ENCODE data around the gene RPS25.
"Not testable (repeated sequence)": the region's sequence is repeated elsewhere in the genome, so short reads cannot be mapped to it uniquely, and the experiment has no call there.

RPS25 gene

DNA sequence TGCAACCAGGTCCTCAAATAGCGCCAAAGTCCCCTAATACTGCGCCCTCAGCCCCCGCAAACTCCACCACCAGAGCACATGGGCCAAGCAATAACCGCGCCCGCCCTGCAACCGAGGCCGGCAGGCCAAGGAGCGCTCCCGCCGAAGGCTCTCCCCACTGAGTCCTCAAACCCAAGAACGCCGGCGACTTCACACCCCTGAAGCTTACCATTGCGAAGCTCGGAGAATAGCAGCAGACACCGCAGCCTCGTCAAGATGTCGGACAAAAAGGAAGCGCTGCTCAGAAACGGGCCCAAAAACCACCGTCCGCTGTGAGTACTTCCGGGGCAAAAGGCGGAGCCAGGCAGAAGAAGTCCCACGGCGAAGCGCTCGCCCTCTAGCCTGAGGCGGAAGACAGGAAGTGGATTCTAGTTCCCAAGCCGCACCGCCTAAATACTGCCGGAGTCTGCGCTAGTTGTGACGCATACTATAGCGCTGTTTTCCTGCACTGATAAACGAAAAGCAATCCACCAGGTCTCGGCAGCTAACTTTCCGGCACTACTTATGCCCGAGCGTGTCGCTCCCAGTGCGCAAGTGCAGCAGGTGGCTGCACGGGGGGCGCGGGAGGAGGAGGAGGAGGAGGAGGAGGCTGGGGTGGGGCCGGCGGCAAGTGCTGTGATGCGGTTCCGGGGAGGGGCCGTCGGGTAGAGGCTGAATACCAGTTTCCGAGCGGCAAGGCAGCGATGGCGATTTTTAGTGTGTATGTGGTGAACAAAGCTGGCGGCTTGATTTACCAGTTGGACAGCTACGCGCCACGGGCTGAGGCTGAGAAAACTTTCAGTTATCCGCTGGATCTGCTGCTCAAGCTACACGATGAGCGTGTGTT, at the start of gene RPS25, which contains the start of gene TRAPPC4:
Gene RPS25 (minus strand): TSS at position 270 of the 865 bp plus-strand sequence. CDS start 59 bp downstream, at position 211.
Gene TRAPPC4 (plus strand): TSS at position 693 of the 865 bp plus-strand sequence. CDS start 30 bp downstream, at position 723.
- peak; percentile 92 for DNase-seq (ENCODE audit: low spot score)

DNA sequence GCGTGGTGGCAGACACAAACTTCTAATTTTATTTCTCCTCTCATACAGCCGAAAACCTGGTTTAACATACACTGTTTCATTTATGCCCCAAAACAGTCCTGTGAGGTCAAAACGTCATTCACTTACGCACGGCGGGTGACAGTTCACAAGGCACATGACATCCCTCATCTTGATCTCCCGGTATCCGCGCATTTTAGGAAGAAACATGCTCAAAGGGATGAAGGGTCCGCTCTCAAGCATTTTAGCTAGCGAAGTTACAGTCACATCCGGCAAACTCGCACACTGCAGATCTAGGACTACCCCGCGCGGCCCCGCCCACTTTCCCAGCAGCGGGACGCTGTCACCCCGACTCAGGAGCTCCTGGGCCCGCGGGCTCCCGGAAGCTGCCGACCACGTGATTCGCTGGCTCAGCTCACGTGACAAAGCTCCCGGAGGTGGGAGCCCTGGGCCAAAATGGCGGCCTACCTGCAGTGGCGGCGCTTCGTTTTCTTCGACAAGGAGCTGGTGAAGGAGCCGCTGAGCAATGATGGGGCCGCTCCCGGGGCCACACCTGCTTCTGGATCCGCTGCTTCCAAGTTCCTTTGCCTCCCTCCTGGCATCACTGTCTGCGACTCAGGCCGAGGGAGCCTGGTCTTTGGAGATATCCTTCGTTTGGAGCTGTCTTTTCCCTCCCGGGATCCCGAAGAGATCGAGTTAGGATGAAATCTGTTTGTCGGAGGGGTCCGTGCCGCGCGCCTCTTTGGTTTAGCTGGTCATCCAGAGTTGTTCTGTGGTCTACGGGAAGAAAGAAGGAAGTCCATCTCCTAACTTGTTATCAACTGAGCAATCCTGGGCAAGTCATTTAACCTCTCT, 49.5 kb upstream of the RPS25 start, which contains the start of gene VPS11:
Gene VPS11 (plus strand): TSS at position 448 of the 852 bp plus-strand sequence. CDS start 6 bp downstream, at position 454.
- peak; percentile 98 for DNase-seq (ENCODE audit: low spot score)

DNA sequence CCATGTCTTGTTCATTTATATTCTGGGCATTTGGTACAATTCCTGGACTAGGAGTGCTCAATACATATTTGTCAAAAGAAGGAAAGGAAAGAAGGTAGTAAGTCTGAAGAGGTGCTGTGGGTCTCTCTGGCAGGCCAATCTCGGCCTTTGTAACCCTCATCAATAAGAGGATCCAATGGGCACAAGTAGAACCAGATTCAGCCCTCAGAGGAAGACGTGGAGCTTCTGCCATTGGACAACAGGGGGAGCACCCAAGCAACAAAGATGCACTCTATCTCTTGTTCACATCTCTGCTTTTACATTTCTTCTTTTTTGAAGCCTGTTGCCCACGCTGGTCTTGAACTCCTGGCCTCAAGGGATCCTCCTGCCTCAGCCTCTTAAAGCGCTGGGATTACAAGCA, 47.2 kb upstream of the RPS25 start:
- DNase-seq (ENCODE audit: low spot score), result peak; percentile 50

DNA sequence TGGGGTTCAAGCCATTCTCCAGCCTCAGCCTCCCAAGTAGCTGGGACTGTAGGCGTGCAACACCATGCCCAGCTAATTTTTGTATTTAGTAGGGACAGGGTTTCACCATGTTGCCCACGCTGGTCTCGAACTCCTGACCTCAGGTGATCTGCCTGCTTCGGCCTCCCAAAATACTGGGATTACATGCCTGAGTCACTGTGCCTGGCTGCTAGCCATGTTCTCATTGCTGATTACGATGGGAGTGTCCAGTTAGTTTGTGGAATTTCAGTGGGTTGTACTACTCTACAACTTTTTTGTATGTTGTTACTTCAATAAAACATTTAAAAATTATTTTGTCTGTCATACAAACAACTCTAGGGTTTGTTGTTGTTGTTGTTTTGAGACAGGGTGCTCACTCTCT, 44.6 kb upstream of the RPS25 start:
- no peak for DNase-seq (ENCODE audit: low spot score)

DNA sequence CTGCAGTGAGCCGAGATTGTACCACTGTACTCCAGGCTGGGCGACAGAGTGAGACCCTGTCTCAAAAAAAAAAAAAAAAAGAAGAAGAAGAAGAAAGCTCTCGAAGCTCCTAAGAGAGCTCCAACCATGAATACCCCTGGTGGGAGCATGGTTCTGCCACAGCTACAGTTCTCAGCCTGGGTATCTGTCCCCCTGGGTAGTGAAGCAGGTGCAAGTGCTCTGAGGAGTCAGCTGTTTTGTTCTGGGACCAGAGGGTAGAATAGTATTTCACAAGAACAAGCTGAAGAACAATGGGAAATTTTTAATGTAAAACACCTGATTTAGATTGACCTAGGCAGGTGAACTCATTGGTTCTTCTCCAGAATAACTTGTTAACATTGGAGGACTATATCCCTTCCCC, 43.1 kb upstream of the RPS25 start:
- no peak for DNase-seq (ENCODE audit: low spot score)

DNA sequence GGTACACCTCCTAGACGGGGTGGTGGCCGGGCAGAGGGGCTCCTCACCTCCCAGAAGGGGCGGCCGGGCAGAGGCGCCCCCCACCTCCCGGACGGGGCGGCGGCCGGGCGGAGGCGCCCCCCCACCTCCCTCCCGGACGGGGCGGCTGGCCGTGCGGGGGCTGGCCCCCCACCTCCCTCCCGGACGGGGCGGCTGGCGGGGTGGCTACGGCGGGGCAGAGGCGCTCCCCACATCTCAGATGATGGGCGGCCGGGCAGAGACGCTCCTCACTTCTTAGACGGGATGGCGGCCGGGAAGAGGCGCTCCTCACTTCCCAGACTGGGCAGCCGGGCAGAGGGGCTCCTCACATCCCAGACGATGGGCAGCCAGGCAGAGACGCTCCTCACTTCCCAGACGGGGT, 41.0 kb upstream of the RPS25 start:
- not testable (repeated sequence) for DNase-seq (ENCODE audit: low spot score)

DNA sequence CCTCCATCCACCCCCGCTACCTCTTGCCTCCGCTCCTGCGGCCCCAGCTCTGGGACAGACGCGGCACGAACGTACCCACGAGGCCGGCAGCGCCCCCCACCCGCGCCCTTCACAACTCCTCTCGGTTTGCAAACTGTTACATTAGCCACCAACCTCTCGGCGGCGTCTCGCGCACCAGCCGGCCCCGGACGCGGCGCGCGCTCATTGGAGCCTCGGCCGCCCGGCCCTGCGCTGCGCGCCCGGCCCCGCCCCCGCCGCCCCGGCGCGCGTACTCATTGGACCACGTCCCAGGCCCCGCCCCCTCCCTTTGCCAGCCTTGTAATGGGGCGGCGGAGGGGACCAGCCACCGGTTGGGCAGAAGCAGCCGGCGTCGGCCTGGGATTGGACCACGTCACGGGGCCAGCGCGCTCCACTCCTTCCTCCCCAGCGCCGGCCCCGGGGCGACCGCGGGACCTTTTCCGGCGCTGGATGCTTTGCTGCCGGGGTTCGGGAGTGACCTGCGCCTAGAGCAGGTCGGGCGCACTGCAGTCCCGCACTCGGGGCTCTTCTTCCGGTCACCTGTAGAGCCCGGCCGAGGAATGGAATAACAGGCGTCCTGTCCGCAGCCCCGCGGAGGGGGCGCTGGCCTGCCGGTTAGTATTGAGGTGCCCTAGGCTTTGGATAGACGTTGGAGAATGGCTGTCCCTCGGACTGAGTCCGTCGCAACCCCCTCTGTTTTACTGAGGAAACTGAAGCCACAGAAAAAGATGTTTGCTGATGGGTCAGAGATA, 39.0 kb upstream of the RPS25 start, which contains the start of gene HYOU1:
Gene HYOU1 (minus strand): TSS at position 206 of the 770 bp plus-strand sequence. CDS start 1,045 bp downstream, outside the sequence.
- peak; percentile 97 for DNase-seq (ENCODE audit: low spot score)

DNA sequence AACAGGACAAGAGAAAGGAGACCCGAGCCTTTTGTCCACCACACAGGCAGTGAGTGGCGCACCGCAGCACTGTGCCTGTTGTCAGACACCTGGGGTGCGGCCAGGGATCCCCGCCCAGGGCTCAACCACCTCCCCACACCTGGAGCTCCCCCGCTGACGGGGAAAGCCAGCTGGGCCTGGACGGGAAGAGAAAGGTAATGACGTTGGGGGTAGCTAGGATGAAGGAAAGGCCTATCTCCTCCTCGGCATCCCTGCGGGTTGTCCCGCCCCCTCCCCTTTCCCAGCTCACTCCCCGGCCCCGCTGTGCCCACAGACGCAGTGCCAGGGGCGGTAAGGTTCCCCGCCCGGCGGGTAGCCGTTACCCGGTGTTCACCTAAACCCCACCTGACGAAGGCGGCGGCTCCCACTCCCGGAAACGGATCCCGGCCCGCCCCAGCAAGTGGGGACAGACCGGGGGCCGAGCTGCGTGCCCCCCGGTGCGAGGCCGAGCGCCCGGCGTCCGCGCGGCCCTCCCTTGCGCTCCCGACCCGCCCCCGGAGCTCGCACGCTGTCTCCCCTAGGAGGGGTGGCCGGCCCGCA, 38.4 kb upstream of the RPS25 start:
- DNase-seq (ENCODE audit: low spot score), result no peak

DNA sequence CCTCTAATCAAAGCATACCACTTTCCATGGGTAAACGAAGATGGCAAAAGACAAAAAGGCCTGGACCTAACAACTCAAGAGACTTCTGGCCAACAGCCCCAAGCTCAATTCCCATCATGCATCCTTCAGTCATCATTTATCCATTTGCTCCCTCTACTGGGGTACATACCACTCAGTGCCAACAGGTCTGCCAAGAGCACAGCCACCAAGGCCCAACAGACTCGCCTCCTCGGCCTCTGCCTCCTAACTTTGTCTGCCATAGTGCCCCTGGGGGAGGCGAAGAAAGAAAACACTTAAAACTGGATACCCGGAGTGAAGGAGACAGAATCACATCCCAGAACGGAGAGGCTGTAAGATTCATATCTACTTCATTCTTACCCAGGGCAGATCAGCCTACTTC, 37.8 kb upstream of the RPS25 start:
- DNase-seq (ENCODE audit: low spot score), result peak; percentile 57

DNA sequence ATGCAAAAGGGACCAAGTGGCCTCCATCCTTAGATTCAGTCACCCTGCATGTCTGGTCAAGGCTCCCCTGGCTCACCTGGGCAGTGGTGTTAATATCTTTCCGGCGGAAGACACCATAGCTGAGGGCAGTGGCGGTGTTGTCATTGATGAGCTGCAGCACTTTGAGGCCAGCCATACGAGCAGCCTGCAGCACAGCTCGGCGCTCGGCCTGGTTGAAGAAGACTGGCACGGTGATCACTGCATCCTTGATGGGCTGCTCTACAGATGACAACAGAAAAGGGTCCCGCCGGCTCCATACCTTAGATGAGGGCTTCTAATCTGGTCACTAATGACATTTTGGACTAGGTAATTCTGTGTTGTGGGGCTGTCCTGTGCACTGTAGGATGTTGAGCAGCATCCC, 36.3 kb upstream of the RPS25 start:
- DNase-seq (ENCODE audit: low spot score), result no peak

DNA sequence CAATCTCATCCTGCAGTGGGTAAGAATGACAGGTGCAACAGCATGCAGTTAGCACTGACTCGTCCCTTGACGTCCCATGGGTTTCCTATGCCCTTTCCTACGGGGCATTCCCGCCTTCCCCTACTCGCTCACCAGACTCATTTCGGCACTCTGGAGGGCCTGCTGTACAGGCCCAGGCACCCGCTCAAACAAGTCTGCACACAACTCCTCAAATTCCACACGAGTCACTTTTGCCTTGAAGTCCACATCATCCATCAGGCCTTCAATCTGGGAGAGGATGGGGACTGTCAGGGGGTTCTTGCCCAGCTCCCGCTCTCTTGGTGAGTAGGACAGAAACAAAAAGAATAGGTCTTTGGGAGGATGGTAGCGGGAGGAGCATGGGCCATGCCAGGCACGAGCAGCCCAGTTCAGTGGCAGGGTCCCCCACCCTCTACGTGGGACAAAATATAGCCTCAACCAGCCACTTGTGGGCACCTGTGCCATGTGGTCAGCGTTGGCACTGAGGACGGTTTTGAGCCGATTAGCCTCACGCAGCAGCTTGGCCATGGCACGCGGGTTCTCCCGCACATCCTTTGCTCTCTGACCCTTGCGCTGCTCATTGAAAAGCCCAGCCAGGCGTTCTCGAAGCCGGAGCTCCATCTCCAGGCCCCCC, 34.1 kb upstream of the RPS25 start:
- DNase-seq (ENCODE audit: low spot score), result no peak

DNA sequence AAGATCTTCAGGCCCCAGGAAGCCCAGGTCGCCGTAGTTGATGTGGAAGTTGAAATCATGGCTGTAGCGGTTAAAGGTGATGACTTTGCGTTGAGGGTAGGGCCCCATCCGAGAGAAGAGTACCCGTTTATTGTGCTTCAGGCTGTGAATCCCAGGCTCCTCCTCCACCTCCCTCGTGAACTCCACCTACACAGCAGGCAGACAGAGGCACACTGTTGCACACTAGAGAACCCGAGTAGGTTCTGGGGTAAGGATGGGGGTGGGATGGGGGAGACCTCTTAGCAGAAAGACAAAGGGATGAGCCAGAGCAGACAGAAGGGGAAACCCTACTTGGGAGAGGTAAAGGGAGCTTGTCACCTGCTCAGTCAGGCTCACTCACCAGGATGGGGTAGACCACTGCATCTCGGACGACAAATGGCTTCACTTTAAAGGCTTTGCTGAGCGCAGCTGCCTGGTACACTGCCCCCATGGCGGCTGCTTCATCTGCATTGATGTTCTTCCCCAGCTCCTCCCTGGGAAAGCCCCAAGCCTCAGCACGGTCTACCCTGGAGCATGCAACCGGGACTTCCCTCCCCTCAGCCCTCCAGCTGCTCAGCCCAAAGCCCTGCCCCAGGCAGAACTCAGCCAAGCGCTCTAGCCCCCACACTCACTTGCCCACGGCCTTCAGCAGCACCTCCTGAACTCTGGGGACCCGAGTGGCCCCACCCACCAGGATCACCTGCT, 33.5 kb upstream of the RPS25 start:
- no peak for DNase-seq (ENCODE audit: low spot score)

DNA sequence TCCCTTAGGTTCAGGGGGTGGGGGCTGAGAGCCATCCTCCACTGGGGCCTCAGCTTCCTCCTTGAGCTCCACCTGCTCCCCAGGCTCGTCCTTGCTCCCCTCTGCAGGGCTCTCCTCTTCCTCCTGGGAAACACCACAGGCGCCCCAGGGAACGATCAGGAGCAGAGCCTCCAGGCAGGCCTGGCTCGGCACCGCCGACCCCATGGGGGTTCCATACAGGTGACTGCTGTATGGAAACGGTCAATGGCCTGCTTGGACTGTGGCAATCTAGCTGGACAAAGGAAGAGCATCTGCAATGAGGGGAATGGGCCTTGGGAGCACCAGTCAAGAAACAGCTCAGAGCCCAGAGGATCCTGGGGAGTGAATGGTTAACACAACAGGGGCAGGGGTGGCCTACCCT, 30.9 kb upstream of the RPS25 start:
- DNase-seq (ENCODE audit: low spot score), result no peak

DNA sequence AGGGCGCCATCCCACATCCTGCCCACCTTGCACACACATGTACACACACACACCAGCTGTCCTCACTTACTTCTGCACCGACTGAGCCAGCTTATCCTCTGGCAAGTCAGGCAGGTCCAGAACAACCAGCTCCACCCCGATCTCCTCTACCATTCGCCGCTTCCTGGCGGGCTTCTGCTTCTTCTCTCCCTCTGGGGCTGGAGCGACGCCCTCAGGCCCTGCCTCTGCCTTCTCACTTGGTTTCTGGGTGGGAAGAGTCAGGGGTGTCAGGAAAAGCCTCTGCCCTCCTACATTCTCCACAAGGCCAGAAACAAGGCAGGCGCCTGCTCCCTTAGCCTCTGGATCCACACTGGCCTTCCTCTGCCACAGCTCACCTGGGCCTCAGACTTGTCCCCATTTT, 30.5 kb upstream of the RPS25 start:
- no peak for DNase-seq (ENCODE audit: low spot score)

DNA sequence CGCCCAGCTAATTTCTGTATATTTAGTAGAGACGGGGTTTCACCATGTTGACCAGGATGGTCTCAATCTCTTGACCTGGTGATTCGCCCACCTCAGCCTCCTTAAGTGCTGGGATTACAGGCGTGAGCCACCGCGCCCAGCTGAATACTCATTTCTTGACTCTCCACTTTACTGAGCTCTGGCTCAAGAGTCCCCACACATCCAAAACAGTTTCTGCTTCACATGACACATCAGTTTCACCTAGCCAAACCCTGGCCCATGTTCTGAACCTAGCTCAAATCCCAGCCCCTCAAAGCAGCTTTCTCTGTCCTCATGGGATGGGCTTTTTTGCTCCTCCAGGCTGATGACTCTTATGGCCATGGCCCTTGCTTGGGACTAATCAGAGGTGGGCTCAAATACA, 29.1 kb upstream of the RPS25 start:
- no peak for DNase-seq (ENCODE audit: low spot score)

DNA sequence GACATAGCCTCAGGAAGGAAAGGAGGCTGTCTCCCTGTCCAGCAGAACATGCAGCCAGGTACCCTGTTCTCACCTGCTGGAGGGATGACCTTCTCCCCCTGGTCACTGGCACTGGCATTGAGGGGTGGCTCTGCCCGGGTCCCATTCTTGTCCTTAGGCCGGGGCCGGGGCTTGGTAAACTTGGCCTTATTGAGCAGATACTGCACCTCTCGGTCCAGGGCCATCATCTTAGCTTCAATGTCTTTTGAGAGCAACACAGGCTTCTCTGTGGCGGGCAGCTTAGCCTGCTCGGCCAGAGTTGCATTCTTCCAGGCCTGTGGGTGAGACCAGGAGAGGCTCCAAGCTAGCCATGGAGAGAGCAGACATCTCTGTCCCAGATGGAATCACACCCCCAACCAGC, 28.3 kb upstream of the RPS25 start:
- no peak for DNase-seq (ENCODE audit: low spot score)

DNA sequence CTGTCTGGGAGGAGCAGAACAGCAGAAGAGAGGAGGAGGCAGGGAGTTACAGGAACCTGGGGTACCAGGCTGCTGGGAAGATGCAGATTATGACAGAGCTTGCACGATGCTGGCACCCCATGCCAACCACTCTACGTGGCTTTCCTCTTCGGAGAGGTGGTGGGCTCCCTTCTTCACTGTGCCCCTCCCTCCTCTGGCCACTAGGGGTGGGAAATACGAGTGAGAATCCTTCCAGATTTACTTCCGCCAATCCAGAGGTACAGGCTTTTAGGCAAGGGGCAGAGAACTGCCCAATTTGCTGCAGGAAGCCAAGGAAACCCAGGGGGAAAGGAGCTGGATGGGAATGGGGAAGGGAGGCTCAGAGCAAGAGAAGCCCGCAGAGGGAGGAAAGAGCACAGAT, 26.6 kb upstream of the RPS25 start:
- DNase-seq (ENCODE audit: low spot score), result no peak

DNA sequence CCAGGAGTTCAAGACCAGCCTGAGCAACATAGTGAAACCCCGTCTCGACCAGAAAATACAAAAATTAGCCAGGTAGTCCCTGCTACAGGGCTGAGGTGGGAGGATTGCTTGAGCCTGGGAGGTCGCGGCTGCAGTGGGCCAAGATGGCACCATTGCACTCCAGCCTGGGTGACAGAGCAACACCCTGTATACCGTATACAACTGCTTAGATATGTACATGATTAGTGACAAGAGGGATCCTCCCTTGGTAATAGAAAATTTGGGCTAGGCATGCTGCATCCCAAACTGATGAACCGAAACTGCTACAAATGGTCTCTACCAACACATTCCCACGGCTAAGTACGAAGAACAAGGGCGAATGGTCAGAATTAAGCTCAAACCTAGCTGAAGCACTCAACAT, 24.8 kb upstream of the RPS25 start:
- DNase-seq (ENCODE audit: low spot score), result no peak

DNA sequence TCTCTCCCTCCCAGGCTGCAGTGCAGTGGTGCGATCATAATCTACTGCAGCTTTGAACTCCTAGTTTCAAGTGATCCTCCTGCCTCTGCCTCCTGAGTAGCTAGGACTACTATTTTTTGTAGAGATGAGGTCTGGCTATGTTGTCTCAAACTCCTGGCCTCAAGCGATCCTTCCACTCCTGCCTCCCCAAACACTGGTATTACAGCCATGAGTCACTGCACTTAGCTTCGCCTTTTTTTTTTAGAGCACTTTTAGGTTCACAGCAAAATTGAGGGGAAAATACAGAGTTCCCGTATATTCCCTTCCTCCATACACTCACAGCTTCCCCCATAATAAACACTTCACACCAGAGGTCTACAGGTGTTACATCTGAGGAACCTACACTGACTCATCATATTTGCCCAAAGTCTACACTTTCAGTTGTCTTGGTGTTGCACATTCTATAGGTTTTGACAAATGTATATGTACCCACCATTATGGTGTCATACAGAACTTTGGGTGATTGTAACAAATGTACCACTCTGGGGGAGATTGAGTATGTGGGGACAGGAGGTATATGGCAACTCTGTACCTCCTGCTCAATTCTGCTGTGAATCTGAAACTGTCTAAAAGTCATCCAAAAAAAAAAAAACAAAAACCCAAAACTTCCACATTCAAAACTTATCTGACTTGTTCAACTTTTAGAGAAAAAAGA, 23.8 kb upstream of the RPS25 start:
- no peak for DNase-seq (ENCODE audit: low spot score)

DNA sequence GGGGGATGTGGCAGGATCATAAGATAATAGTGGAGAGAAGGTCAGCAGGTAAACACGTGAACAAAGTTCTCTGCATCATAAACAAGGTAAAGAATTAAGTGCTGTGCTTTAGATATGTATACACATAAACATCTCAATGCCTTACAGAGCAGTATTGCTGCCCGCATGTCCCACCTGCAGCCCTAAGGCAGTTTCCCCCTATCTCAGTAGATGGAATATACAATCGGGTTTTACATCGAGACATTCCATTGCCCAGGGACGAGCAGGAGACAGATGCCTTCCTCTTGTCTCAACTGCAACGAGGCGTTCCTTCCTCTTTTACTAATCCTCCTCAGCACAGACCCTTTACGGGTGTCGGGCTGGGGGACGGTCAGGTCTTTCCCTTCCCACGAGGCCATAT, 21.3 kb upstream of the RPS25 start:
- not testable (repeated sequence) for DNase-seq (ENCODE audit: low spot score)

All from D341Med (cell line).